Suppressor macrophage treated with lipopolysaccharide for 1 hour (primary cell): ENCODE results near the gene MDM4.
"Not testable (repeated sequence)": the region's sequence is repeated elsewhere in the genome, so short reads cannot be mapped to it uniquely, and the experiment has no call there.

Source experiments
- DNase-seq, 3 donors: peaks; one replicate each; pipeline ENCODE4 v3.0.0-alpha.2; 2020 to 2022

Gene MDM4

DNA sequence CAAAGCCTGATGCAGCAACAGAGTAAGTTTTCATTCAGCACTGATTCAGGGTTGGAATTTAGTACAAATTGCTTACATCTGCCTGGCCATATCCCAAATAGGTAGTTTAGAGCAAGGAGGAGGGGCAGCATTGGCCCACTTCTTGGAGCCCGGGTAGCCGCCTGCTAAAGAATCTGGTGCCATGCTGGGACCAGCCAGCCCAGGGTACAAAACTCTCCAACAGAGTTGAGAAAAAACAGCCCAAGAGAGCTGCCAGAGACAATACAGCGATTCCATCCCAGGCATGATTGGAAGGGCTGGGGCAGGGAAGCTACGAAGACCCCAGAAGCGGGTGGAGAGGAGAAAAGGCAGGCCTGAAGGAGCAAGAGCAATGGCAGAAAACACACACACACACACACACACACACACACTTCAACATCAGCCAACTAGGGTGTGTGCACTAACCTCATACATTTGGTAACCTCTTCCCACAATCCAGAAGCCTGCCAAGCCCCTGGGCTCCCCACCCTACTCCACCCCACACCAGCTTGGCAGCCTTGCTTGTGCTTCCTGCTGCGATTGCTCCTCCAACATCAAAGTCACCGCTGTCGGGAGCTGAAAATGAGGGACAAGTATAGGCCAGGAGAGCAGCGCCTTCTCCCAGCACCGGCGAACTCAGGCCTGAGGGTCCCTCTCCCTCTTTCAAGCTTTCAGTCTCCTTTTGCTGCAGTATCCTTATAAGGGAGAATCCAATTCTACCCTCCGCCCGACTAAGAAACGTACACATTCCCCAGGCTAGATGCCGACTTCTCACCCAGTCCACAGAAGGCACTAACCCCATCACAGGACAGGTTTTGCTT lies 22.8 kb upstream of the MDM4 start:
- DNase-seq: peak in 2 of 3 donors; percentile 25 to 33

DNA sequence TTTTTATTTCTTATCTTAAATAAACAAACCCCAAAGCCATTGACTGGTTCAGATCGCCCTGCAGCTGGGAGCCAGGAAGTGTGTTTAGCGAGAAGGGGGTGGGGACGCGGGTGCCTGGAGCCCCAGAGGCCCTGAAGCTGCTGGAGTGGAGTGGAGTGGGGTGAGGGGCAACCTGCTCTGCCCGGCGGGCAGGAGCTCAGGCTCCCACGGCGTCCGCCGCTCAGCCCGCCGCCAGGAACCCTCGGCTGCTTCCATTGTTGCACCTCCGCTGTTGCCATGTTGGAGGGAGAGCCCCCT lies 22.3 kb upstream of the MDM4 start:
- peak in 2 of 3 donors; percentile 26 to 42 for DNase-seq

DNA sequence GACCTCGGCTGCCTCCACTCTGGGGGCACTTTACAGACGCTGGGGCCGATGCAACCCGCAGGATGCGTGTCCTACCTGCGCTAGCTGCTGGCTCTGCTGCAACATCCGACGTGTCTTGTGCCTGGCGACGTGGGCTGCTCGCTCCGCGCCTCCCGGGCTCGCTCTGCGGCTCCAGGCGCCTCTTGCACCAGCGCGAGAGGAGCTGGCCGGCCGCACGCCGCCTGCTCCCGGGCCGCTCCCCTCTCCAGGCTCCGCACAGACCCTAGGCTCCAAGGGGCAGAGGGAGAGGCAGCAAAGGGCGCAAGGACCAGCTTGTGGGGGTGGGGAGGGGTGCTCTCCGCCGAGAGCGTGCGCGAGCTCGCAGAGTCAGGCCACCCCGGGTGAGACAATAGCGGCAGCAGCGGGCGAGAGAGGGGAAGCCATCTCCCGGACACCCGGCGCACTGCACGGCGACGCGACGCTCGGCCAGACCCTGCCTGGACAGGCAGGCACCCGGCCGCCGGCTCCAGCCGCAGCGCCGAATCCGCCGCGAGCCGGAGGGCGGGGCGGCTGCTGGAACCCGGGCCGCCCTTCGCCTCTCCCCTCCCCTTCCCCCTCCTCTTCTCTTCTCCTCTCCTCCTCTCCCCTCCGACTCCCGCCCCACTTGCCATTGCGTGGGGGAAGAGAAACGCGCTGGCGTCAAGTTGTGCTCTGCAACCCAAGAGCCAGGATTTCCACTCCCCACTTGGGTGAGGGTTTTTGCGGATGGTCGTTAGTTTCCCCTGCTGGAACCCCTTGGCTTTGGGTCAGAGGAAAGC lies 21.7 kb upstream of the MDM4 start, which contains the start of gene PIK3C2B:
TSS of gene PIK3C2B (minus strand) at position 525 of the 797 bp plus-strand sequence. CDS start 25,003 bp downstream, outside the sequence.
- peak; percentile 87 to 93 (median 89) for DNase-seq

DNA sequence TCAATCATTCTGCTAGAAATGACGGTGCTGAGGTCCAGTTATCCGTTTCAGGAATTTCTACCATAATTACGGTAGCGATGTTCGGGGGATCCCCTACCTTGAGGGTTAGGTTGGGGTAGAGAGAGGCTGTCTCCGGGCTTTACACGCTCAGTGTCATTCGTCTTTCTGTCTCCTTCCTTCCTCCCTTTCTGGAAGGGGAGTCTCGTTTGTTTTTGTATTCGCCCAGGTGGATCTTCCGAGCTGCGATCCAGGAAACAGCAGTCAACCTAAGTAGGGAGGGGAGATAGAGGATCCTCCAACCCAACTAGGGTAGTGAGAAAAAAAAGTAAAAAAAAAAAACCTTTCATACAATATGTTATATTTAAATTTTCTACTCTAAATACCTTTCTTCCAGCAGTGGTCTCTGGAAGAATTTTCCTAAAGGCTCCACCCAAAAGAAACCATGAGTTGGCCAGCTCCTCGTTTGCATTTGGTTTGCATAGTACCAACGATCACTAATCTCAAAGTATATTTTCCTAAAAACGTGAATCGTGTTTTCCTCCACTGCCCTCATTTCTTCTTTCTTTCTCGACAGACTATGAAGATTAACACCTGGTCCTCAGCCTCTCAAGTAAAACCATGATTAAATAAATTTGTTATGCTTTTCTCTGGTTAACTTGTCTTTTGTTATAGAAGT lies 21.0 kb upstream of the MDM4 start:
- no peak for DNase-seq

DNA sequence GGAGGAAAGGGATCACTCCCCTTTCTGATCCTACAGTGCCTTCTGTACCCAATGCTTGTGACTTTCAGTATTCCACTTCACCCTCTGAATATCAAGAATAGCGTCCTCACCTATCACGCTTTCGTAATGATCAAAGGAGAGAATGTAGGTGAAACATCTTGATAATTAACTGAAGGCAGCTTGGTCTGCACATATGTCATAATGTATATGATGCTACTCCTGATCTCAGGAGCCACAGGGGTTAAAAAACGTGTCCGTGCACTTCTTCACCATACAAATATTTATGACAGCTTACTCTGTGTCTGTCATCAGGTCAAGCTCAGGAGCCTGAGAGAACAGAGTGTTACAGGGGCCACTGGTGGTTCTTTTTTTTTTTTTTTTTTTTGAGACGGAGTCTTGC lies 20.4 kb upstream of the MDM4 start:
- DNase-seq: no peak

DNA sequence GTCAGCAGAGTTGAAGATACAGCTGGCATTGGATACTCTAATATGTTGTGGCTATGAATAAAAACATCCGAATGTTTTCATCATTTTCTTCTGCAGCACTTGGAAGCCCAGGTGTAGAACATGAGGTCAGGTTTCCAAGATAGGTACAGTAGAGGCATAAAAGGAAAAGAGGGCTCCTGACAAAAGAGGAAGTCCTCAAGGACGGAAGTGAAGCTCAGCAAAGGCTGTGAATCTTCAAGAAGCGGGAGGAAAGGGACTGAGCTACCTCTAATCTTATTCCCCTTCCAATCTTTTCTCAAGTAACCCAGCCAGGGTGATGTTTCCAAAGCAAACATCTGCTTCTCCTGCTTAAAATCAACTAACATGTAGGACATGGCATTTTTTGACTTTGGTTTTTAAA lies 17.2 kb upstream of the MDM4 start:
- peak; percentile 46 to 65 (median 53) for DNase-seq

DNA sequence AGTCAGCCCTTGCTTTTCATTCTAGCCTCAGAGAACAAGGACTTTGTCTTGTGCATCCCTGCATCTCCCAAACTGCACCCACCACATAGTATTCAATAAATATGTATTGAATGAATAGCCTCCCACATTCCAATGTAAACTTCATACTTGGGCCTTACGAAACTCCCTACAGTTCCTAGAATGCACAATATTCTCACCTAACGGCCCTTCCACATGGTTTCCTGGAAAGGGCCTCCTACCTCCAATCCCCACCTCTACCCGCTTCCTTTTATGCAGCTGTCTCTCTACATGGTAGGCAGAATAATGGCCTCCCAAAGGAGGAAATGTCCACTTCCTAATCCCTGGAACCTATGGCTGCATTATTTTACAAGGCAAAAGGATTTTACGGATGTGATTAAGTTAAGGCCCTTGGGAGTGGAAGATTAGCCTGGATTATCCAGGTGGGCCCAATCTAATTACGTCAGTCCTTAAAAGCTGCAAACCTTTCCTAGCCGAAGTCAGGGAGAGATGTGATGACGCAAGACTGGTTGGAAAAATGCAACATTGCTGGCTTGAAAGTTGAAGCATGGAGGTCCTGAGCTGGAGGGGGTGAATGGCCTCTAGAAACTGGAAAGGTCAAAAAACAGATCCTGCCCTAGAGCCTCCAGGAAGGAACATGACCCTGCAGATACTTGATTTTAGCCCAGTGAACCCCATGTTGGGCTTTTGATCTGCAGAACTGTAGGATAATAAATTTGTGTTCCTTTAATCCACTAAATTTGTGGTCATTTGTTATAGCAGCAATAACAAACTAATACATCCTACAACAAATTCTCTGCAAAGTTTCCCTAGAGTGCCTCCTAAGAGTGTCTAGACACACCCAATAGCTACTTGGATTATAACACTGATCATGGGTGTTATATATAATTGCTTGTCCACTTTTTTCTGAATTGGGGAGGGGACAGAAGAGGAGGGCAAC lies 16.4 kb upstream of the MDM4 start:
- no peak for DNase-seq

DNA sequence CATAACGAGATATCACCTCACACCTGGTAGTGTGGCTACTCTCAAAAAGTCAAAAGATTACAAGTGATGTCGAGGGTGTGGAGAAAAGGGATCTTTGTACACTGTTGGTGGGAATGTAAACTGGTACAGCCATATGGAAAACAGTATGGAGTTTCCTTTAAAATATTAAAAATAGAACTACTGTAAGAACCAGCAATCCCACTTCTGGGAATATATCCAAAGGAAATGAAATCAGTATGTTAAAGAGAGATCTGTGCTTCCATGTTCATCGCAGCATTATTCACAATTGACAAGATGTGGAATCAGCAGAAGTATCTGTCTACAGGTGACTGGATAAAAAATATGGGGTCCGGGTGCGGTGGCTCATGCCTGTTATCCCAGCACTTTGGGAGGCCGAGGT lies 14.0 kb upstream of the MDM4 start:
- DNase-seq: no peak

DNA sequence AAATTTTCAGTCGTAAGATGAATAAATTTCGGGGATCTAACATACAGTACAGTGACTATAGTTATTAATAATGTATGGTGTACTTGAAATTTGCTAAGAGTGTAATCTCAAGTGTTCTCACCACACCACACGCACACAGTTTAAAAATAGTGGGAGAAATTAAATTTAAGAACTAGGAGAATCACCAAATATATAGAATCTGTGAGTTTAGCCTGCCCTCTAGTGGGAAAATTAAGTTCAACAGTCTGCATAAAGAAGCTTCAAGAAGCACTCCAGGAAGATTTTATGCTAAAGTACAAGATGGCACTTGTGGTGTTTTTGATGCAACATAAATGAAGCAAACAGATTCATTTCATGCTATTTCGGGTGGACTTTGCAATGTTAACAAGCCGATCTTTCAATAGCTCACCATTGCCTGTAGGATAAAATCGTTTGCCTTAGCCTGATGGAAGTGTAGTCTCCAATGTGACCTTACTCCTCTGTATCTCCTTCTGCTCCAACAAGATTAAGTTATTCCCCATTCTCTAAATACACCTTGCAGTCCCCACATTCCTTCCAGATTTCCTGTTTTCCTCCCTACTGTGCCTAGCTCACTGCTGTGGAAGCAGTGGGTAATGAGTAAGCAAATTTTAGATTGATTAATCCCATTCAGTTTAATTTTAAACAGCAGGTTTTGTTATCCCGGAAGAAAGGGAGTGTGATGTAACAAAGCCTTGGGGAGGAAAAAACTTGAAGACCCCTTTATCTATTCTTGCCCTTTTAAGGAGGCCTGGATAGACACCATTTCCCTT lies 12.9 kb upstream of the MDM4 start:
- DNase-seq: peak; percentile 78 to 91 (median 88)

DNA sequence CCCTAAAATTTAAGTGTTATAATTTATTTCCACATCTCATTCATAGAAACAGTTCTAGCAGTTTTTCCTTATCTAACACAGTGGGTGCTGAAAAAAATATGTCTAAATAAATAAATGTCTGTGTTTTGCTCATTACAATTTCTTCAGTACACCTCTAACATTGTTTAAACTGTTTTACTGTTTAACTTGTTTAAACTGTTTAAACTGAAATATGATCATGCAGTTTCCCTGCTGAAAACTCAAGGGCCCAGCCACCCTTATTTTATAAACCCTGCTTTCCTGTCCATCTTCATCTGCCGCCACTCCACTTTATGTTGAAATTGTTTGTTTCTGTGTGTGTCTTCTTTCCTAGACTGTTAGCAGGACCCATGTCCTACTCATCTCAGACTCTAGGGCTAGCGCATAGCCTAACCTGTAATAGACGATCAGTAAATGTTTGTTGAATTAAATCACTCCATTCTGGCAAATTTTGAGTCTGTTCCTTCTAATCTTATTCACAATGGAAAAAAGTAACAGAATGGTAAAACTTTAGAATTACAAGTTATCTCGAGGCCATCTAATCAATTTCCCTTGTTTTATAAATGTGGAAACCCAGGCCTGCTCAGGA lies 12.2 kb upstream of the MDM4 start:
- DNase-seq: no peak

DNA sequence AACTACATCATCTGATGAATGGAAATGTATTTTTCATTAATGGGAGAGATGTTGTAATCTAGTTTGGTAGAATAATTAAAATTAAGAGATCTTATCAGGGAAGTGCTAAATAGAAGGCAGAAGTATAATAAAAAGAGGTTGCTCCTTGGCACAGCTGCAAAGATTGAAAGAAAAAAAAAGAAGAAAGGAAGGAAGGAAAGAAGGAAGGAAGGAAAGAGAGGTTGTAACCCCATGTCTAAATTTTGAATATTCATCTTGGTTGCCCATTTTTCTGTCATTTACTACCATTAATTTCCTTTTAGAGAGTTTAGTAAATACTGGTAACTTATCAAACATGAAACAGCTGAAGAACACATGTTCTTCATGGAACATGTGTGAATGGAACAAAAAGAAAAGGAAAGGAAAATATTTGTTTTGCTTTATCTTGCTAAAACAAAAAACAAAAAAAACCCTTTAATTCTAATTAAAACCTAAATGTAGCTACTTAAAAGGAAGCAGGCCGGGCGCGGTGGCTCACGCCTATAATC lies 10.5 kb upstream of the MDM4 start:
- DNase-seq: no peak

DNA sequence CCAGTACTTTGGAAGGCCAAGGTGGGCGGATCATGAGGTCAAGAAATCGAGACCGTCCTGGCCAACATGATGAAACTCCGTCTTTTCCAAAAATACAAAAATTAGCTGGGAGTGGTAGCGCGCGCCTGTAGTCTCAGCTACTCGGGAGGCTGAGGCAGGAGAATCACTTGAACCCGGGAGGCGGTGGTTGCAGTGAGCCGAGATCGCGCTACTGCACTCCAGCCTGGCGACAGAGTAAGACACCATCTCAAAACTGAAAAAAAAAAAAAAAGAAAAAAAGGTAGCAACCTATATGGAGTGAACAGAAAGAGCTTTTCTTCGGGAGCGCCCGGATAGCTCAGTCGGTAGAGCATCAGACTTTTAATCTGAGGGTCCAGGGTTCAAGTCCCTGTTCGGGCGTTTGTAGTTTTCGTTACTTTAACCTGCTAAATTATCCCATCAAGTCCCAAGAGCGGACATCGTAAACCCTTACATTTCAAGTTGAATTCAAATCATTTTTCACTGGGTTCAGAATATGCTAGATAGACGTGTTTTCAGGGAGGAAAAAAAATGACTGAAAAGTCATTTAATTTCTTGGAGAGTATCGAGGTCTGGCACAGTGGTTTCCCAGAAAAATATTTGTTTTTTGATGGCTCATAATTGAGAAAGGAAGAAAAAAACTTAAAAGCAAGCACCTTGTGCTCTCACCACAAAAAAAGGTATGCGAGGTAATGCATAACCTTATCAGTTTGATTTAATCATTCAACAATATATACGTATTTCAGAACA lies 9.8 kb upstream of the MDM4 start:
- peak; percentile 84 to 93 (median 88) for DNase-seq

DNA sequence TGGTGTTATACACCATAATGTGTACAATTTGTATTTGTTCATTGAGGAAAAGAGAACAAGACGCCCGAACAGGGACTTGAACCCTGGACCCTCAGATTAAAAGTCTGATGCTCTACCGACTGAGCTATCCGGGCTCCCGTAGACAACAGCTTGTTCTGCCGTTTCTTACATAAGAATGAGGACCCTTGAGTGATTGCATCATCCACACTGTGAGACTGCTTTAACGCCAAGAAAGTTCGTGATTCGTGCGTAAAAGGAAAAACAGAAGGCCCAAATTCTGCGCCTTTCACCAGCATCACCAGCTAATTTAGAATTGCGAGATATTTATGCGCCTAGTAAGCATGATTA lies 9.3 kb upstream of the MDM4 start:
- peak; percentile 86 to 95 (median 95) for DNase-seq

DNA sequence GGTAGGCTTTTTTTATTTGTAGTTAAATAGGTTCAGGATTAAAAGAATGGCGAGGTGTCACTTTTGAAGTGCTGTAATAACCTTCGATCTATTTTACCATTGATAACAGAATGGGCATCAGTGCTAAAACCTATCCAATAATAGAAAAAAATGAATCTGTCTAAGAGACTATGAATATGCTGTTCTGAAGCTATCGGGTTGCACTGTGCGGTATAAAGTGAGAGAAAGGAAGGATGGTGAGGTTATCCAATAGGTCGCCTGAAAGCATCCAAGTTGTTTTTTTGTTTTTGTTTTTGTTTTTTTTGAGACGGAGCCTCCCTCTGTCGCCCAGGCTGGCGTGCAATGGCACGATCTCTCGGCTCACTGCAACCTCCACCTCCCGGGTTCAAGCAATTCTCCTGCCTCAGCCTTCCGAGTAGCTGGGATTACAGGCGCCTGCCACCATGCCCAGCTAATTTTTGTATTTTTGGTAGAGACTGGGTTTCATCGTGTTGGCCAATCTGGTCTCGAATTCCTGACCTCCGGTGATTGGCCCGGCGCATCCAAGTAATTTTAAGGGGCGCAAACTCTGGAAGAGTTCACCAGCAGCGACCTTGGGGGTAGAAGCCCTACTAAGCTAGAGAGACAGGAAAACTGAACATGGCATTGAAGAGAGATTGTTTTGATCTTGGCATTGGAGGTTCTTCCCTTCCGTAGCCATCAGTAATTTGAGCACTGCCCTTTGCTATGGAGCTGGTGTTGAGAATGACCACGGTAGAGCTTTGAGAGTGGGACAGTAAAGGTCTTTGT lies 8.7 kb upstream of the MDM4 start:
- peak; percentile 40 to 56 (median 47) for DNase-seq

DNA sequence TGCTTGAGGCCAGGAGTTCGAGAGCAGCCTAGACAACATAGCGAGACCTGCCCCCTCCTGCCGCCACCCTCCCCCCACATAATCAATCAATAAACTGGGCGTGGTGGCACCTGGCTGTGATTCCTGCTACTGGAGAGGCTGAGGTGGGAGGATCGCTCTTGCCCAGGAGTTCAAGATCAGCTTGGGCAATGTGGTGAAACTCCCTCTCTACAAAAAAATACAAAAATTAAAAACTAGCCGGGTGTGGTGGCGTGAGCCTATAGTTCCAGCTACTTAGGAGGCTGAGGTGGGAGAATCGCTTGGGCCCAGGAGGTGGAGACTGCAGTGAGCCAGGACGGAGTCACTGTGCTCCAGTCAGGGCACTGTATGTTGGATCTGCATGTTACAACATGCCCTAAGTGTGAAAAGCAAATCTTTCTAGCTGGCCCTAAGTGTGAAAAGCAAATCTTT lies 7.0 kb upstream of the MDM4 start:
- DNase-seq: no peak

DNA sequence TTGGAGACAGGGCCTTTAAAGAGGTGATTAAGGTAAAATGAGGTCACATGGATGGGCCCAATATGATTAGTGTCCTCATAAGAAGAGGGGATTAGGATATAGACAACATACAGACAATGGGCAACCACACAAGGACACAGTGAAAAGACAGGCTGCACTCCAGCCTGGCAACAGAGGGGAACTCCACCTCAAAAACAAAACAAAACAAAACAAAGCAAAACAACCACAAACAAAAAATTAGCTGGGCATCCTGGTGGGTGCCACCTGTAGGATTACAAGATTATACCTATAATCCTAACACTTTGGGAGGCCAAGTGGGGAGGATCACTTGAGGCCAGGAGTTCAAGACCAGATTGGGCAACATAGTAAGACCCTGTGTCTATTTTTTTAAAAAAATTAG lies 4.8 kb upstream of the MDM4 start:
- no peak for DNase-seq

DNA sequence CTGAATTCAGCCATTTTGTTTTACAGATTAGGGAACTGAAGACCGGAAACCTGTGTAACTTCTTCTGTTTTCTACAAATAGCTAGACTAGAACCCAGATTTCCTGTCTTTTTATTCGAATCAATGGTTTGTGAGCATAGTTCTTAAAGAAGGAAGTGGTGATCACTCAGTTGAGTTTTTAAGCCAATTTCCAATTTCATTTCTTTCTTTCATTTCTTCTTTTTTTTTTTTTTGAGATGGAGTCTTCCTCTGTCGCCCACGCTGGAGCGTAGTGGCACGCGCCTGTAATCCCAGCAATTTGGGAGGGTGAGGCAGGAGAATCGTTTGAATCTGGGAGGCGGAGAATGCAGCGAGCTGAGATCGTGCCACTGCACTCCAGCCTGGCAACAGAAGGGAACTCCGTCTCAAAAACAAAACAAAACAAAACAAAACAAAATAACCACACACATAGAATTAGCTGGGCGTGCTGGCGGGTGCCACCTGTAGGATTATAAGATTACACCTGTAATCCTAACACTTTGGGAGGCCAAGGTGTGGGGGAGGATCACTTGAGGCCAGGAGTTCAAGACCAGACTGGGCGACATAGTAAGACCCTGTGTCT lies 3.0 kb upstream of the MDM4 start:
- DNase-seq: peak; percentile 83 to 92 (median 85)

DNA sequence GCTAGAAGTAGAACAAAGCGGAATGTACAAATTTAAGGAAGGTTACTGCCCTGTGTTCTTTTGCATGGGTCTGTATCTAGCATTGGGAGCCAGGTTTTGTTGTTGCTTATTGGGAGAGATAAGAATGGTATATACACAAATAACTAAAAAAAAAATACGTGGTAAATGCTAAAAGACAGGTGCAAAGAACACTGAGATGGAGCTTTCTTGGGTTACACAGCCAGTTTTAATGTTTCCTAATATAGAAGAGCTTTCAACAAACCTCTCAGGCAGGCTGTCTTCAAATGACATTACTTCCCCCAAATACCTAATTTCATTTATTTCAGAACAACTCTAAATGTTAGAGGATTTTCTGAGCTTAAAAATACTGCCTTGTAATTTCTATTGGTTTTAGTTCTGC lies 1.4 kb upstream of the MDM4 start:
- DNase-seq: no peak

DNA sequence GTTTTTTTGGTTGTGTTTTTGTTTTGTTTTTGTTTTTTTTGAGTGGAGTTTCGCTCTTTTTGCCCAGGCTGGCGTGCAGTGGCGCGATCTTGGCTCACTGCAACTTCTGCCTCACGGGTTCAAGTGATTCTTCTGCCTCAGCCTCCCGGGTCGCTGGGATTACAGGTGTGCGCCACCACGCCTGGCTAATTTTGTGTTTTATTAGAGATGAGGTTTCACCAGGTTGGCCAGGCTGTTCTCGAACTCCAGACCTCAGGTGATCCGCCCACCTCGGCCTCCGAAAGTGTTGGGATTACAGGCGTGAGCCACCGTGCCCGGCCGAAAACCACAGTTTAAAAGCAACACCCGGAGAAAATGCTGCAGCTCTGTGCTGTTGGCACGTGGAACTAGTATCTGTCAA lies 1.2 kb downstream of the MDM4 start:
- DNase-seq: not testable (repeated sequence)
